Measurements from ENCODE around the gene GSPT1.
"Not testable (repeated sequence)": the region's sequence is repeated elsewhere in the genome, so short reads cannot be mapped to it uniquely, and the experiment has no call there.

- TF ChIP-seq CTCF (conservative IDR thresholded peaks at IDR 0.05; ENCODE audit: low read length); EZH2phosphoT487 (IDR thresholded peaks at IDR 0.05; ENCODE audit: borderline replicate concordance): not testable (repeated sequence)
Observed at GRCh38 chr16:11823645-11824044, 92.1 kb downstream of the GSPT1 start.
